SIG-M5 treated with dmso at 0.1 percent for 504 hours (cell line): Measurements from ENCODE around the gene KPNA1.
"Not testable (repeated sequence)": the region's sequence is repeated elsewhere in the genome, so short reads cannot be mapped to it uniquely, and the experiment has no call there.

ENCODE experiments used
- DNase-seq: peaks from one replicate; lab custom pipeline; 2025; ENCODE audit not compliant: unreplicated experiment; lab: John Stamatoyannopoulos, UW

KPNA1 gene

DNA sequence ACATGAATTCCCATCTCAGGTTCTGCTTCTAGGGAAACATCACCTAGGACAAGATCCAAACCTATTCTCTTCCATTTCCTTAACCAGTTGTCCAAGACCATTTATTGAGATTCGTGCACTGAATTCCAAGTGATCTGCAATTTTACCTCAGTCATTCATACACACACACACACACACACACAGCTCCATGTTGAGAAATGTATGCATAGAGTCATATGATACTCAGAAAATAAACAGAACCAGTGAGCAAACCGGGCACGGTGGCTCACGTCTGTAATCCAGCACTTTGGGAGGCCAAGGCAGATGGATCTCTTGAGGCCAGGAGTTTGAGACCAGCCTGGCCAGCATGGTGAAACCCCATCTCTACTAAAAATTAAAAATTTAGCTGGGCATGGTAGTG, 6.1 kb upstream of the KPNA1 start:
- no peak for DNase-seq

DNA sequence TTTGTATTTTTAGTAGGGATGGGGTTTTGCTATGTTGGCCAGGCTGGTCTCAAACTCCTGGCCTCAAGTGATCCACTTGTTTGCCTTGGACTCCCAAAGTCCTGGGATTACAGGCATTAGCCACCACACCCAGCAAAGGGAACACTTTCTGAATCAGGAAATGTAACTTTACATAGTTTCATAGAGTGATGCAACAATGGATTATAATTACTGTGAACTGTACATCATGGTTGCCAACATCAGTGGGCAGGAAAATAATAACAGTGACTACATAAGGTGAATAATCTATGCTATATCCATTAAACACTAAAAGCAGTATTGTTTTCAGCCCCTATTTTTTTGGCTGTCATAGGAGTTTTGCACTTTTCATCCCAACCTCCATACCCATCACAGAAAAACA, 5.0 kb upstream of the KPNA1 start:
- DNase-seq = no peak

DNA sequence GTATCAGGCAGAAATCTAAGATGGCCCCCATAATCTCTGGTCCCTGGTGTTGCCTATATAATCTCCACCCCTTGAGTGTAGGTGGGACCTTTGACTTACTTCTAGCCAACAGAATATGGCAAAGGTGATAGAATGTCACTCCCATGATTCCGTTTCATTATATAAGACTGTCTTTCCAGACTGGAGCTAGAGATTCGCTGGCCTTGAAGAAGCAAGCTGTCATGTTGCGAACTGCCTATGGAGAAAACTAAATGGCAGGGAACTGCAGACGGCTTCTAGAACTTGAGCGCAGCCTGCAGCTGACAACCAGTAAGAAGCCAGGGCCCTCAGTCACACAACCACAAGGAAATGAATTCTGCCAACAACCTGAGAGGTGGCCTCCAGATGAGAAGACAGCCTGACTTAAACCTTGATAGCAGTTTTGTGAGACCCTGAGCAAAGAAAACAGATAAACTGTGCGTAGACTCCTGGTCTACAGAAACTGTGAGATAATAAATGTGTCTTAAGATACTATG, 2.2 kb upstream of the KPNA1 start:
- DNase-seq = no peak

DNA sequence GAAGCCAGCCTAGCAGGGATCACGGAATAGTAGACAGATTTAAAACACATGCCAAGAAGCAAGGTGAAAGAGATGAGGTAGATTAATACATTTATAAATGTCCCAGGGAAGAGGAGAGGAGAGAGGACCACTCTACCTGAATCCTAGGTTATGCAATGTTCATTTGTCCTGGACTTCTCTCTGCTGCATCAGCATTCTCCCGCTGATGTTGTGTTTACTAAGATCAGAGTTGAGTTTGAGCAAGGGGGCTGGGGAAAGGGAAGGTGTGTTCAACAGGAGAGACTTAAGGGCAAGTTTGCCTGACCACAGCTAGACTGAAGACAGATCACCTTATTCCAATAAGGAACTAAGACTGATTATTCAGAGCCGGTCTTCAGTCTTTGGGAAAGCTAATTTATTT, 1.1 kb upstream of the KPNA1 start:
- DNase-seq = no peak

DNA sequence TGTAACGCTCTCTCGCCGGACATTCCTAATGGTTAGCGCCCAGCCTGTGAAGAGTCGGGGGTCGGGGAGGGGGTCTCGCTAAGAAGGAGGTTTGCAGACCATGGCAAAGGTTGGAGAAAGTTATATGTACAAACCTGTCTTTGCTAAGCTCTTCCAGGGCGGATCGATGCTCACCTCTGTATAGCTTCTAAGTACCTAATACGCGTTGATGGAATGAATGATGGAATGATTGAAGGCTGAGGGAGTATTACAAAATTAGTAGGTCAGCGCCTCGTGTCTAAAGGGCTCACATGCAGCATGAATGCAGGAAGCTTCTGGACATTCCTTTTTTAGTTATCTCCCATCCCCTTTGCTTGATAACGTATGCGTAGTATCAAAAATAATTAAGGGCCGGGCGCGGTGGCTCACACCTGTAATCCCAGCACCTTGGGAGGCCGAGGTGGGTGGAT, 305 bp upstream of the KPNA1 start:
- no peak for DNase-seq

DNA sequence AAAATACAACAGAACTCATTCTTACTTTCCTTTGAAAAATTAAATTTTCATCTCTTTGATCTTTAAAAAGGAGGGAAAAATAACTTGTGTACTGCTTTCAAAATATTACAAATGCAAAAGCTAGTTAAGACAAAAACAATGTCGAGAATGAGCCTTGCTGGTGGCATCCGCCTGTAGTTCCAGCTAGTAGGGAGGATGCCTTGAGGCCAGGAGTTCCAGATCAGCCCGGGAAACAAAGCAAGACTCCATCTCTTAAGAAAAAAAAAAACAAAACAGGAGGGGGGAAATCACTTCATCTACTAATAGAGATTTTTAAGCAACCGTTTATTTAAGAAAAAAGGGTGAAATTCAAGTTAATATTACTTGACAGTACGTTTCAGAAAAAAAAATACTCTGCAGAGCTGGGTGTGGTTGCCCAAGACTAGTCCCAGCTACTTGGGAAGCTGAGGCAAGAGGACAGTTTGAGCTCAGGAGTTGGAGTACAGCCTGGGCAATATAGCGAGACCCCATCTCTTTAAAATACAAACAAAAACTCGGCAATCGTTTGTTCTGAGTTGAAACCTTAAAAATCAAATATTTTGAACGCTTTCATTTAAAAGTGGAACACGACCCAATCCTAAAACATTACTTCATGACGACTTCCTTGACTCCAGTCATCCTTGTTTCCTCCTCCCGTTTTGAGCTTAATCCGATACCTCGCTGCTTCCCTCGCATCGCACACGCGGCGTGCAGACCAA, 1.2 kb downstream of the KPNA1 start:
- no peak for DNase-seq

DNA sequence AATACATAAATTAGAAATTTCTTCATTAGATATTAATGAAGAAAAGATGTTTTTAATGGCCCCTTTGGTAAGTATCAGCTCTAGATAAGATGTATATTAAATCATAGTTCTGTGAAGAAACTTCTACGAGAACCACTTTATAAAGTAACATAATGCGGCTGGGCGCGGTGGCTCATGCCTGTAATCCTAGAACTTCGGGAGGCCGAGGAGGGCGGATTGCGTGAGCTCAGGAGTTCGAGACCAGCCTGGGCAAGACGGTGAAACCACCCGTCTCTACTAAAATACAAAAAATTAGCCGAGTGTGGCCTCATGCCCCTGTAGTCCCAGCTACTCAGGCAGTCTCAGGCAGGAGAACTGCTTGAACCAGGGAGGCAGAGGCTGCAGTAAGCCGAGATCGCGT, 2.5 kb downstream of the KPNA1 start:
- no peak for DNase-seq

DNA sequence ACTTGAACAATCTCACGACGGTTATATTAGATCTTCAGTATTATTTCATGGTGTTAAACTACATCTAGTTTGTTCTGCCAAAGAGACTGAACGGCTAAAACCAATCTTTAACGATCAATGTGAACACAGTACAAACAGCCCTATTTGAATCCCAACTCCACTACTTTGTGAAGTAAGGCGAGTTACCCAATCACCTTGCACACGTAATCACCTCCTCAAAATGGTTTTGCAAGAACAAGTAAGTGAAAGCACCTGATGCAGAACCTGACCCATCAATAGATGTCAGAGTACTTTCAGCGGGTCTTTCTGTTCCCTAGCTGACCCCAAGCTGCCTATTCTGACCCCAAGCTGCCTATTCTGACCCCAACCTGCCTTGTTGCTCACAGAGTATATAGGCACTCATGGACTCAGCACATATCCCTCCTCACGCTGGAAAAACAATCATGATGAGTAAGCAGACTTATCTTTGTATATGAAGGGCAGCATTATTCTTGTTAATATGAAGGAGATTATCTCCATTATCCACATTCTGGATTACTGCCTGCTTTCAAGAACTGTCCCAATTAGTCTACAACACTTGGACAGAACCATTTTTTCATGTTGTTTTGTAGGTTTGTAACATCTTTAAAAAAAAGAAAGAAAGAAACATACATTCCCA, 3.7 kb downstream of the KPNA1 start:
- no peak for DNase-seq

DNA sequence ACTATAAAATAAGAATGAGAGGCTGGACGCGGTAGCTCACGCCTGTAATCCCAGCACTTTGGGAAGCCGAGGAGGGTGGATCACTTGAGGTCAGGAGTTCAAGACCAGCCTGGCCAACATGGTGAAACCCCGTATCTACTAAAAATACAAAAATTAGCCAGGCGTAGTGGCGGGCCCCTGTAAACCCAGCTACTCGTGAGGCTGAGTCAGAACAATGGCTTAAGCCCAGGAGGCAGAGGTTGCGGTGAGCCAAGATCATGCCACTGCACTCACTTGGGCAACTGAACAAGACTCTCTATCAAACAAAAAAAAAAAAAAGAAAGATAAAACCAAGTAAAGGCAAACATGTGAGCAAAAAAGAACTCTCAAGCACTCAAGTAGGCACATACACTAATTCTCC, 5.8 kb downstream of the KPNA1 start:
- not testable (repeated sequence) for DNase-seq

DNA sequence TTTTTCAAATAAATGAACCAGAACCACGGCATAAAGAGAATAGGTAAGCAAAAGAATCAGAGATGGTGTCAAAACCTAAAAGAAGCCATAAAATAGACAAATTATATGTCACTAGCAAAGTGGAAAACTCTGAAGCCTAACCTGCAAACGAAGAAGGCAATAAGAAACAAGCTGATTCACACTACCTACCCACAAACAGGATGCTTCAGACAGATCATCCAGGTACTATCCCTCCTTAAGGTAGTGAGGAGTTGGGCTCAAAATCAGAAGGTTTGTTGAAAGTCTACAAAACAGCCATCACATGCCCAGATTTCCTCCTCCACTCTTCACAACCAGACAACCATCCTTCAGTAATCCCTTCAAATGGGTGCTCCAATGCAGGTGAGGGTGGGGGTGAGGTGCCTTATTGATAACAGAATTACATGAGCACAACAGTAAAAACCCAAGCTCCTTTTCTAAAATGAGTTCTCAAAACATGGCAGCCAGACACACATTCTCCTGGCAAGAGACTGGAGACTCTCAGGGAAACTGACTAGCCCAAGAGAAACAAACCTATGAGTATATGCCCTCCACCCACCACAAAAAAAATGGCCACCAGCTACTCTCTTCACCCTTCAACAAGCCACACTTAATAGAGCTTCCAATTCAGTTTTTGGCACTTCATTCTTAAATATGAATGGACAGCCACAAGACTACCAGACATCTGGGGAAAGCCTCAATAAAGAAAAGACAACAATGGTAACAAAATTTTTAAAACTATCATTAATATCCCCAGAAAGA, 6.4 kb downstream of the KPNA1 start:
- no peak for DNase-seq

DNA sequence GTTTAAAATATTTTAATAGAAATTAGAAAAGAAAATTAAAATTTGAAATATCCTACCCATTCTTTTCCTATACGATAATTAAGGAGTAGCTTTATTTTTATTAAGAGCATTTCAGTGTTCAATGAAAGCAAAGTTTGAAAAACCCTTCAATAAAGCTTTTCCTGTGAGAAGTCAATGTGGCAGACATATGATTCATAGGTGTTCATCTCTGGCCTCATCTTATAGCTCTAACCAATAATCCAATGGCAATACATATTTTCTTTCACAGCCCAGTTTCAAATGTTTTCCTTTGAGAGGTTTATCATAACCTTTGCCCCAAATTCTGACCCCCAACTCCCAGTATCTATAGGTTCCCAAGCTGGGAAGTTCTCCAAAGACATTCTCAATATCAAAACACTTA, 8.3 kb downstream of the KPNA1 start:
- DNase-seq = no peak

DNA sequence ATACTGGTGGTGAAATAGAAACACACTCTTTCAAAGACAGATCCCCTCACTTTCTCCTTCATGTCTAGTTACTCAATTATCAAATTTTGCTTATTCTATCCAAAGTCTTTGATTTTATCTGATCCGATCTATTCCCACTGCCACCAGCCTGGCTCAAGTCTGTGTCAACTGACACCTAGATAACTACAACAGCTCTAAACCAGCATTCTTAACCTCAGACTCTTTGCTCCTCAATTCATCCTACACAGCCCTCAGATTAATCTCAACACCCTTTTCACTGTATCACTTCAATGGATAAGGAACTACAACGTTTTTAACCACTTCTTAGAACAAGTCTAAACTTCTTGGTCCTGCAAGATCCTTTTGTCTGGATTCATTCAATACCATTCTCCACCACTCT, 9.1 kb downstream of the KPNA1 start:
- DNase-seq = no peak

DNA sequence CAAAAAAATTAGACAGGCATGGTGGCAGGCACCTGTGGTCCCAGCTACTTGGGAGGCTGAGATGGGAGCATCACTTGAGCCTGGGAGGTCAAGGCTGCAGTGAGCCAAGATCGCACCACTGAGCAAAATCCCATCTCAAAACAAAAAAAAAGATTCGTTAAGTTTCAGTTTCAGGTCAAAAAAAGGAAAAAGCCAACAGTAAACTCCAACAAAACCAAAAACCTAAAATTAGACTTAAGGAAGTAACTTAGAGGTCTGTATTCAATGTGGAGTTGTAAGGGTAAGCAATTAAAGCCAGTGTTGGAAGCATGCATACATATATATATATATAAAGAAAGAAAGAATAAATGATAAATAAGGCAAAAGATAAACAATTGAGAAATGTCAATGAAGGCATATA, 11.8 kb downstream of the KPNA1 start:
- DNase-seq = peak; percentile 71

DNA sequence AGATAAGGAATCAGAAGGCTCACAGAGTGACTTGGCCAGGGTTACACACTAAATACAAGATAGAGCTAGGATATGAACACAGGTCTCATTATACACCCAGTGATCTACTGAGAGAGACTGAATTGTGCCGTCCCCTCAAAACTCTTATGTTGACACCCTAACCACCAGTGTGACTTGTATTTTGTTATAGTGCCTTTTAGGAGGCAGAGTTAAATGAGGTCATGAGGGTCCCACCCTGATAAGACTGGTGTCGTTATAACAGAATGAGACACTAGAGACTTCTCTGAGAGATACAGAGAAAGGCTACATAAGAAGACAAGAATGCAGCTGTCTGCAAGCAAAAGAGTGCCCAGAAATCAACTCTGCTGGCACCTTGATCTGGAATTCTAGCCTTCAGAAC, 12.6 kb downstream of the KPNA1 start:
- no peak for DNase-seq

DNA sequence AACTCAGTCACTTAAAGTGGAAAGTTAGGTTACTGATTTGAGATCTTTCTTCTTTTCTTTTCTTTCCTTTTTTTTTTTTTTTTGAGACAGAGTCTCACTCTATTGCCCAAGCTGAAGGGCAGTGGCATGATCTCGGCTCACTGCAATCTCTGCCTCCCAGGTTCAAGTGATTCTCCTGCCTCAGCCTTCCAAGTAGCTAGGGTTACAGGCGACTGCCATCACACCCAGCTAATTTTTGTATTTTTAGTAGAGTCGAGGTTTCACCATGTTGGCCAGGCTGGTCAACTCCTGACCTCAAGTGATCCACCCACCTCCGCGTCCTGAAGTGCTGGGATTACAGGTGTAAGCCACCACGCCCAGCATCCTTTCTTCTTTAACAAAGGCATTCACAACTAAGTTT, 13.8 kb downstream of the KPNA1 start:
- not testable (repeated sequence) for DNase-seq

DNA sequence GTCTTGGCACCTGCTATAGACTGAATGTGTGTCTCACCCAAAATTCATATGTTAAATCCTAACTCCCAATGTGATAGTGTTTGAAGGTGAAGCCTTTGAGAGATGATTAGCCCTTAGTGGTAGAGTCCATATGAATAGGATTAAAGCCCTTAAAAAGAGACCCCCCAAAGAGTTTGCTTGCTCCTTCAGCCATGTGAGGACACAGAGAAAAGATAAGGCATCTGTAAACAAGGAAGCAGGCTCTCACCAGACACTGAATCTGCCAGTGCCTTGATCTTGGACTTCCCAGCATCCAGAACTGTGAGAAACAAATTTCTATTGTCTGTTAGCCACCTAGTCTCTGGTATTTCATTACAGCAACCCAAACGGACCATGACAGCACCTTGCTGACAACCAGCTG, 16.6 kb downstream of the KPNA1 start:
- no peak for DNase-seq

DNA sequence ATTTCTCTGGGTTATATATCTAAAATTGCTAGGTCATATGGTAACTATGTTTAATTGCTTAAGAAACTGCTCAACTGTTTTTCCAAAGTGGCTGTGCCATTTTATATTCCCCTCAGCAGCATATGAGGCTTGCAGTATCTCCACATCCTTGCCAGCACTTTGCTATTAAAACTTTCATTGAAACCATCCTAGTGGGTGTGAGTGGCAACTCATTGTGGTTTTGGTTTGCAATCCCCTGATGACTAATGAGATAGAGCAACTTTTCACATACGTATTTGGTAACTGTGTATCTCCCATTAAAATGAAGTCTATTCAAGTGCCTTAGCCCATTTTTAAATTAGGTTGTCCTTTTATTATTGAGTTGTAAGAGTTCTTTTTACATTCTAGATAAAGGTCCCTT, 17.3 kb downstream of the KPNA1 start:
- DNase-seq = peak; percentile 94

DNA sequence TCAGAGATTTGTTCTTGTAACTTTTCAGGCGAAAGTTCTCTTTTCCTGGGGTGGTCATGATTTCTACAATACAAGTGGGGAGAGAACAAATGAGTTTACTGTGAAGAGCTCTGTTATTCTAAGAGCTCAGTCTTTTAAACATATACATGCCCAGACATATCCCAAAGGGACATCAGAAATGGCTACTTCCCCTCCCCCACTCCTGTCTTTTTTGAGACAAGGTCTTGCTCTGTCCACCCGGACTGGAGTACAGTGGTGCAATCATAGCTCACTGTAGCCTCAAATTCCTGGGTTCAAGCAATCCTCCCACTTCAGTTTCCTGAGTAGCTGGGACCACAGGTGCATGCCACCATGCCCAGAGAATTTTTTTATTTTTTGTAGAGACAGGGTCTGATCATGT, 18.2 kb downstream of the KPNA1 start:
- no peak for DNase-seq

DNA sequence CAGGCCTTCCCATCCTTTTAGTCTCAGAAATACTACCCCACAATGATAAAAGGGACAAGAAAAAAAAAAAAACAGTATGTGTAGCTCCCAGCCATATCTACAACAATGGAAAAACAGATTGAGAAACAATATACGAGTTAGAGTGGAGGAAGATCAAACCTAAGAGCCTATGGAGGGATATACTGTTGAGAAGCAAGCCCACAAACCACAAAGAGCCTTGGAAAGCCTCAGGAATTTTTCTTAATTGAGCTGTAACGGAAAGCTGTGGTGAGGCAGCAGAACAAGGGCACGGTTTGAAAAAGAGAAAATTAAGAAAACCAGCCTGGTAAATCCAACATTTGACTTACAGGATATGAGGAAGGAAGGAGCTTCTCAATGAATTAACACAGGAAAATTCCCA, 21.4 kb downstream of the KPNA1 start:
- DNase-seq = no peak

DNA sequence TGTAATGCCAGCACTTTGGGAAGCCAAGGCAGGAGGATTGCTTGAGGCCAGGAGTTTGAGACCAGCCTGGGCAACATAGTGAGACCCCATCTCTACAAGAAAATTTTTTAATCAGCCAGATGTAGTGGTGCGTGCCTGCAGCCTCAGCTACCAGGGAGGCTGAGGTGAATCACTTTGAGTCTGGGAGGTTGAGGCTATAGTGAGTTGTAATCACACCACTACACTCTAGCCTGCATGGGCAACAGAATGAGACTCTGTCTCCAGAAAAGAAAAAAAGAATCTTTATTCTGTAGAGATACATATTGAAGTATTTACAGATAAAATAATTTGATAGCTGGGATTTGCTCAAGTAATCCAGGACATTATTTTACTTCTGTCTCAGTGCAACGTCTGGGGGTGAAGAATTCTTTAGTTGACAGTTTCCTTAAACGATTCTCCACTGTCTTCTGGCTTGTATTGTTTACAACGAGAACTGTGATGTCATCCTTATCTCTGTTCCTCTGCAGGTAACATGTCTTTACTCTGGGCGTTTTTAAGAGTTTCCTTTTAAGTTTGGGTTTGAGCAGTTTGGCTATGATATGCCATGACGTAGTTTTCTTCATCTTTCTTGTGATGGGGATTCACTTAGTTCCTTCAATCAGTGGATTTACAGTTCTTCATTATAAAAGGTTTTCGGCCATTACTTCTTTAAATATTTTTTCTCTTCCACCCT, 26.3 kb downstream of the KPNA1 start:
- no peak for DNase-seq

DNA sequence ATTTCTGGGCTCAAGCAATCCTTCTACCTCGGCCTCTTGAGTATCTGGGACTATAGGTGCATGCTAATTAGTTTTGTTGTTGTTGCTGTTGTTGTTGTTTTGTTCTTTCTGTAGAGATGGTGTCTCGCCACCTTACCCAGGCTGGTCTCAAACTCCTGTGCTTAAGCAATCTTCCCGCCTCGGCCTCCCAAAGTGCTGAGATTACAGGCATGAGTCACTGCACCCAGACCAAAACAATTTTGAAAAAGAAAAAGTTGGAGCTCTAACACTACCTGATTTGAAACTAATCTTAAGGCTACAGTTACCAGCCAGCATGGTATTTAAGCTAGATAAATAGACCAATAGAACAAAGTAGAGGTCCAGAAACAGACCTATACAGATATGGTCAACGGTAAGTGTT, 29.8 kb downstream of the KPNA1 start:
- no peak for DNase-seq
